ENCODE data around the gene C11orf54. TPM values are rescaled to one million over a fixed set of nuclear protein-coding genes. Genes with fewer than 3 reads are reported as not detected.

The C11orf54 gene
- total and polyA plus RNA-seq, 2 donors (not counting 3 experiments of a cell fraction or from before 2014, with no cell fraction given), result 4.2 to 18.7 TPM

GRCh38 chr11:93784145-93784934 is 42.9 kb downstream of the C11orf54 start, which contains the start of gene MED17:
Gene MED17, plus strand, starts transcription at chr11:93784282. Its CDS starts 232 bp downstream, at chr11:93784514.
- ChIA-PET POLR2A (interaction anchor here (0.6 to 1.4 kb wide), 8 partner anchors 14 to 710 kb away, joined by 3 to 47 read pairs (median 4); partner anchors contain the start of genes ANKRD49, C11orf54, CEP295 and MRE11), CTCF (interaction anchor here (0.5 to 1.8 kb wide), 10 partner anchors 10 to 1324 kb away, joined by 3 to 16 read pairs (median 6); partner anchors contain the start of genes C11orf54 and TAF1D)
- Histone ChIP-seq H4K20me1 (replicated peaks; ENCODE audit: control insufficient read depth, extremely low read depth, insufficient read depth, low read length) (peaks cover 5% of the 10 kb centered on the region), H3K4me2 (ENCODE audit: insufficient read depth, low read length) (peak within 1 kb of the TSS; percentile 80), H3K4me3 (replicated peaks in 1 of 3; ENCODE audit: insufficient read depth in 1 of 3, low read depth in 1 of 3, low read length in 3 of 3) (peak within 1 kb of the TSS; percentile 81 to 96 (median 85)), H3K36me3 (ENCODE audit: control insufficient read depth in 2 of 2, extremely low read depth in 1 of 2, insufficient read depth in 2 of 2, low read length in 2 of 2) (peaks cover 0 to 1% of the 10 kb centered on the region in 2 experiments), H3K4me1 (ENCODE audit: control insufficient read depth, extremely low read depth, insufficient read depth, low read length) (peaks cover 22% of the 10 kb centered on the region), H3K9ac (replicated peaks; ENCODE audit: extremely low read depth, insufficient read depth, low read length) (peak within 1 kb of the TSS; percentile 97), H3K9me1 (replicated peaks; ENCODE audit: control insufficient read depth, extremely low read depth, insufficient read depth, low read length) (no peaks in the 10 kb centered on the region), H2AFZ (ENCODE audit: low read depth, low read length) (peak within 1 kb of the TSS; percentile 74), H3K27ac (ENCODE audit: insufficient read depth, low read depth, low read length) (peak within 1 kb of the TSS; percentile 87), H3K27me3 (ENCODE audit: control insufficient read depth in 2 of 2, insufficient read depth in 2 of 2, low read length in 2 of 2) (no peaks in the 10 kb centered on the region), H3K9me3 (replicated peaks; ENCODE audit: control insufficient read depth, insufficient read depth, low read length) (no peaks in the 10 kb centered on the region), H3K79me2 (ENCODE audit: control insufficient read depth, insufficient read depth, low read length) (peaks cover 49% of the 10 kb centered on the region)
- DNase-seq (ENCODE audit: low read depth, low spot score) (peak; percentile 93), FAIRE-seq (peak; percentile 88)
- BruUV-seq (replicated peaks), result TSS peak; percentile 57
- dilution Hi-C loops (cut with MboI; ENCODE audit: extremely low pct_ligation_motif_present, low sequenced_read_pairs), result no loop called here
- intact Hi-C loops (cut with micrococcal nuclease), result loop anchor here (1.0 to 10.0 kb wide), 3 partner anchors 43 to 550 kb away; partner anchors contain the start of genes C11orf54, CEP295 and TAF1D
- peak; percentile 94 for TF ChIP-seq POLR2A (IDR thresholded peaks at IDR 0.05; ENCODE audit: low read depth, low read length)
- peak; percentile 76 for TF ChIP-seq FOS (IDR thresholded peaks at IDR 0.05; ENCODE audit: borderline replicate concordance, insufficient read depth, low read length)
- TF ChIP-seq CTCF (IDR thresholded peaks at IDR 0.05; ENCODE audit: extremely low read depth in 1 of 2, insufficient read depth in 1 of 2, low read depth in 1 of 2, low read length in 2 of 2), result peak; percentile 16 to 32
- peak; percentile 96 for TF ChIP-seq POLR2AphosphoS5 (IDR thresholded peaks at IDR 0.05; ENCODE audit: insufficient read depth, low read depth, low read length)
- TF ChIP-seq GATA2 (IDR thresholded peaks at IDR 0.05; ENCODE audit: insufficient read depth, insufficient read length, low read depth, low read length), result no peak
- TF ChIP-seq EZH2 (IDR thresholded peaks at IDR 0.05; ENCODE audit: borderline replicate concordance, low read depth, low read length, severe bottlenecking), result no peak
